Activated T-cell treated with anti-CD3 and anti-CD28 coated beads, Interleukin-2, amount 50 U/mL, for 4 hours (primary cell): Measurements from ENCODE around the gene MAP3K5. TPM values are rescaled to one million over a fixed set of nuclear protein-coding genes. Genes with fewer than 3 reads are reported as not detected.

Experiments
- ATAC-seq, 2 donors: fragments of 200-7000 bp; cut with Tn5 transposase; one replicate each; pipeline ENCODE4 v1.10.0; 2021
- DNase-seq: peaks from one replicate; pipeline ENCODE4 v3.0.0-alpha.2; 2020
- H3K27me3 Mint-ChIP-seq: one replicate; pipeline ENCODE4 v1.8.0; 2021; ENCODE audit warnings: low read depth, mixed read lengths
- H3K36me3 Mint-ChIP-seq: one replicate; pipeline ENCODE4 v1.8.0; 2022; ENCODE audit warnings: mixed read lengths; ENCODE audit not compliant: insufficient read depth
- H3K4me1 Mint-ChIP-seq: one replicate; pipeline ENCODE4 v1.8.0; 2021; ENCODE audit warnings: low read depth, mixed read lengths
- H3K4me3 Mint-ChIP-seq: one replicate; pipeline ENCODE4 v1.8.0; 2021; ENCODE audit warnings: mild to moderate bottlenecking, moderate library complexity, mixed read lengths
- H3K9me3 Mint-ChIP-seq: one replicate; pipeline ENCODE4 v1.8.0; 2021; ENCODE audit warnings: mixed read lengths
- total RNA-seq, 3 donors: library from RNA; stranded (reverse); gene quantifications; one replicate each; pipeline ENCODE4 v1.2.1, GENCODE V29; 2021

MAP3K5 gene
- total RNA-seq, 3 donors from 2014 or later = 5.7 to 10.5 (median 7.9) TPM

- no peaks in the 10 kb centered on the region for H3K9me3 Mint-ChIP-seq
- no peaks in the 10 kb centered on the region for H3K36me3 Mint-ChIP-seq
- H3K27me3 Mint-ChIP-seq = no peaks in the 10 kb centered on the region
- DNase-seq (no peak), ATAC-seq (no peak)
- no peak overlapping the region for H3K4me3 Mint-ChIP-seq
- peaks cover 35% of the 10 kb centered on the region for H3K4me1 Mint-ChIP-seq
These were observed 54.9 kb downstream of the MAP3K5 start for GRCh38 chr6:136737374-136737844.

GRCh38 chr6:136736281-136736960 lies 55.9 kb downstream of the MAP3K5 start:
- ATAC-seq = no peak
- peaks cover 33% of the 10 kb centered on the region for H3K4me1 Mint-ChIP-seq
- no peaks in the 10 kb centered on the region for H3K9me3 Mint-ChIP-seq
- DNase-seq = no peak
- peaks cover 4% of the 10 kb centered on the region for H3K36me3 Mint-ChIP-seq
- H3K27me3 Mint-ChIP-seq = no peaks in the 10 kb centered on the region
- no peak overlapping the region for H3K4me3 Mint-ChIP-seq

DNA sequence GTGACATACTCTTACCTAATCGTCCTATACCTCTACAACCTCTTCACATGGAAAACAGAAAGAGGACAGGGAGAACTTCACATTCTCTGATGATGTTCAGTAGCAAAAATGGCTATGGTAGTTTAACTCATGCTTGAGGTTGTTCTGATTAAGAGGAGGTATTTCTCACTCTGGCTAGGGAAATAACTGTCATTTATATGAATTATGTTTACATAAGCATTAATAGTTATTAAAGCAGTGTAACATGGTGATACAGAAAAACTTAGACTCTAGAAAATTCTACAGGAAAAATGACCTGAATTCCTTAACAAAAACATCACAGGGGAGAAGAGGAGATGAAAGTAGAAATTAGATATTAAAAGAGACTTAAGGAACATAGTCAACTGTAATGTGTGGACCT lies 57.3 kb downstream of the MAP3K5 start:
- DNase-seq (no peak), ATAC-seq (no peak)
- peaks cover 4% of the 10 kb centered on the region for H3K36me3 Mint-ChIP-seq
- peaks cover 35% of the 10 kb centered on the region for H3K4me1 Mint-ChIP-seq
- H3K4me3 Mint-ChIP-seq = no peak overlapping the region
- no peaks in the 10 kb centered on the region for H3K9me3 Mint-ChIP-seq
- H3K27me3 Mint-ChIP-seq = no peaks in the 10 kb centered on the region

GRCh38 chr6:136732889-136733288 lies 59.4 kb downstream of the MAP3K5 start:
- H3K36me3 Mint-ChIP-seq = peaks cover 10% of the 10 kb centered on the region
- no peak overlapping the region for H3K4me3 Mint-ChIP-seq
- DNase-seq = no peak
- ATAC-seq = no peak
- H3K9me3 Mint-ChIP-seq = no peaks in the 10 kb centered on the region
- no peaks in the 10 kb centered on the region for H3K27me3 Mint-ChIP-seq
- peaks cover 32% of the 10 kb centered on the region for H3K4me1 Mint-ChIP-seq

GRCh38 chr6:136729832-136730231 lies 62.4 kb downstream of the MAP3K5 start:
- no peaks in the 10 kb centered on the region for H3K9me3 Mint-ChIP-seq
- H3K27me3 Mint-ChIP-seq = no peaks in the 10 kb centered on the region
- DNase-seq (no peak), ATAC-seq (no peak)
- H3K4me3 Mint-ChIP-seq = no peak overlapping the region
- H3K36me3 Mint-ChIP-seq = peaks cover 12% of the 10 kb centered on the region
- H3K4me1 Mint-ChIP-seq = peaks cover 32% of the 10 kb centered on the region

DNA sequence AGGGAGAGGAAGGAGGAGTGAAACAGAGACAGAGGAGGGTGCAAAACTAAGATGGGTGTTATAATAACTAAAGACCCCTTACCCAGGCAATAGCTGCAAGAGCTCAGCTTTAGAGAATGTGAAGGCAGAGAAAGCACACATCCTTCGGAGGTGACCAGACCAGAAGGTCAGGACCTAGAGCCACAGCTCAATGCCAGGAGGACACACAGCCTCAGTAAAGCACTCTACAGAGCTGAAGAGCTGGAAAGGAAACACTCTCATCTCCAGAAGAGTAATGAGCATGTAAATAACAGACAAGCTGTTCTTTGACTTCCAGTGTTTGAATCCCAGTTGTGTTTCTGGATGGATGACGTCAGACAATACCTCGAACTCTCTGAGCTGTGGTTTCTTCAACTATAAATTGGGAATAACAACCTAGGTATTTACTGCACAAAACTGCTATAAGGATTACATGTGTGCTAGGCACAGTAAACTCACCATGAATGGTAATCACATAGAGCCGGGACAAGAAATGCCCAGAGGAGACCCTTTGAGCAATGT lies 63.2 kb downstream of the MAP3K5 start:
- H3K4me3 Mint-ChIP-seq = no peak overlapping the region
- ATAC-seq = no peak

GRCh38 chr6:136728033-136728939 lies 64.0 kb downstream of the MAP3K5 start:
- no peaks in the 10 kb centered on the region for H3K27me3 Mint-ChIP-seq
- peaks cover 39% of the 10 kb centered on the region for H3K4me1 Mint-ChIP-seq
- DNase-seq (no peak), ATAC-seq (no peak)
- no peaks in the 10 kb centered on the region for H3K9me3 Mint-ChIP-seq
- no peak overlapping the region for H3K4me3 Mint-ChIP-seq
- peaks cover 13% of the 10 kb centered on the region for H3K36me3 Mint-ChIP-seq

More for the DNA sequence above, 63.2 kb downstream of the MAP3K5 start:
- DNase-seq = no peak
- Mint-ChIP-seq H3K27me3 (no peaks in the 10 kb centered on the region), H3K4me1 (peaks cover 35% of the 10 kb centered on the region), H3K9me3 (no peaks in the 10 kb centered on the region), H3K36me3 (peaks cover 13% of the 10 kb centered on the region)

DNA sequence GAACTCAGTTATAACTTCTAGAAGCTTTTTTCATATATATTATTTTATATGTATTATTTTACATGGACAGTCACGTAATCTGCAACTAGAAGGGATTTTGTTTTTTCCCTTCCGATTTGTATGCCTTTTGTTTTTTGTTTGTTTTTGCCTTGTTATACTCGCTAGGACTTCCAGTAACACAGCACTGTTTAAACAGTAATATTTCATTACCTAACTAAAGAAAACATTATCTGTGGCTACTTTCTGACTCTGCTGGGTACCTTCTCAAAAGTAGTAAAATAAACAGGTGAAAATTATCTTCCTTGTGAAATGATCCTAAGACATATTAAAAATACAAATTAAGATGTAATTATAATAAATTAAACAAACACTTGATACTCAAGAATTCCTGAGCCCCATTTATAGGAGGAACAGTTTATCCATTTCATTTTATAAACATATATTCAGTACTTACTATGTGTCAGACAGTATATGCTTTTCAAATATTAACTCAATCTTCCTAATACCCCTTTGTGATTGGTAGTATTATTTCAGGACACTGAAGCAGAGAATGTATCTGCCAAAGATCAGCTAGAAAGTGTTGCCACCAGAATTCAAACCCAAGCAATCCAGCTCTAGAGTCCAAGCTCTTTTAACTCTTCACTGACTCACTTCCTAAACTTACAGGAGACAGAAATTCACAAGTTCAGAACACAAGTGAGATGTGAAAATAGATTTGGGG lies 65.3 kb downstream of the MAP3K5 start:
- Mint-ChIP-seq H3K4me1 (peaks cover 39% of the 10 kb centered on the region), H3K4me3 (no peak overlapping the region), H3K9me3 (no peaks in the 10 kb centered on the region), H3K36me3 (peaks cover 13% of the 10 kb centered on the region), H3K27me3 (no peaks in the 10 kb centered on the region)
- ATAC-seq (no peak), DNase-seq (no peak)

DNA sequence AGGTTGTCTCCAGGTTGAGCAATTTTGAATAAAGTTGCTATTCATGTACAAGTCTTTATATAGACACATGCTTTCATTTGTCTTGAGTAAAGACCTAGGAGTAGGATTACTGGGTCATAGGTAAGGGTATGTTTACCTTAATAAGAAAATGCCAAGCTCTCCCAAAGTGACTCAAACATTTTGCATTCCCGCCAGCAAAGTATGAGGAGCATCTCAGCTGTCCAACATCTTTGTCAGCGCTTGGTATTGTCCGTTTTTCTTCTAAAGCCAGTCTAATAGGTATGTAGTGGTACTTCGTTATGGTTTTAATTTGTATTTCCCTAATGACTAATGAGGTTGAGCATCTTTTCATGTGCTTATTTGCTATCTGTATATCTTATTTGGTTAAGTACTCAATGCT lies 67.2 kb downstream of the MAP3K5 start:
- Mint-ChIP-seq H3K36me3 (peaks cover 11% of the 10 kb centered on the region), H3K4me1 (peaks cover 38% of the 10 kb centered on the region)
- ATAC-seq = no peak

DNA sequence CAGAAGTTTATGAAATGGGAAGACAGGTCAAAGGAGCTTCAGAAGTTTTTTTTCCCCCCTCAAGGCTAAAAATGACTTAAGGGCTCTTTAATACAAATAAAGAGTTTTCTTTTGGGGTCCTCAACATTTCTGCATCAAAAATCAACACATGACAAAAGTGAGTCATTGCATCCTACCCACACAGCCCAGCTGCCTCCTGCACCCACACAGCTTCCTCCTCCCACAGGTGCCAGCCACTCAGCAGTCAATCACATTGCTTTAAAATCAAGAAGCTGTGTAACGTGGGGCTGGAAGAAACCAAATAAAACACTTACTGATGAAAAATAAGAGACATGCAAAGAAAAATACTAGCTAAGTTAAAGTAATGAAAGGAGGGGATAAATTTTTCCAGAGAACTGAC lies 68.5 kb downstream of the MAP3K5 start:
- Mint-ChIP-seq H3K9me3 (no peaks in the 10 kb centered on the region), H3K4me1 (peaks cover 40% of the 10 kb centered on the region)

More for the DNA sequence above, 67.2 kb downstream of the MAP3K5 start:
- DNase-seq = no peak
- no peak overlapping the region for H3K4me3 Mint-ChIP-seq
- H3K27me3 Mint-ChIP-seq = no peaks in the 10 kb centered on the region
- H3K9me3 Mint-ChIP-seq = no peaks in the 10 kb centered on the region

GRCh38 chr6:136721467-136721866 lies 70.8 kb downstream of the MAP3K5 start:
- H3K4me3 Mint-ChIP-seq = no peak overlapping the region
- H3K9me3 Mint-ChIP-seq = no peaks in the 10 kb centered on the region
- peaks cover 46% of the 10 kb centered on the region for H3K4me1 Mint-ChIP-seq
- ATAC-seq (no peak), DNase-seq (no peak)
- H3K27me3 Mint-ChIP-seq = no peaks in the 10 kb centered on the region
- peaks cover 13% of the 10 kb centered on the region for H3K36me3 Mint-ChIP-seq

More for the DNA sequence above, 68.5 kb downstream of the MAP3K5 start:
- Mint-ChIP-seq H3K36me3 (peaks cover 15% of the 10 kb centered on the region), H3K27me3 (no peaks in the 10 kb centered on the region), H3K4me3 (no peak overlapping the region)
- DNase-seq (peak; percentile 49), ATAC-seq (peak in 1 of 2 donors; percentile 58)

DNA sequence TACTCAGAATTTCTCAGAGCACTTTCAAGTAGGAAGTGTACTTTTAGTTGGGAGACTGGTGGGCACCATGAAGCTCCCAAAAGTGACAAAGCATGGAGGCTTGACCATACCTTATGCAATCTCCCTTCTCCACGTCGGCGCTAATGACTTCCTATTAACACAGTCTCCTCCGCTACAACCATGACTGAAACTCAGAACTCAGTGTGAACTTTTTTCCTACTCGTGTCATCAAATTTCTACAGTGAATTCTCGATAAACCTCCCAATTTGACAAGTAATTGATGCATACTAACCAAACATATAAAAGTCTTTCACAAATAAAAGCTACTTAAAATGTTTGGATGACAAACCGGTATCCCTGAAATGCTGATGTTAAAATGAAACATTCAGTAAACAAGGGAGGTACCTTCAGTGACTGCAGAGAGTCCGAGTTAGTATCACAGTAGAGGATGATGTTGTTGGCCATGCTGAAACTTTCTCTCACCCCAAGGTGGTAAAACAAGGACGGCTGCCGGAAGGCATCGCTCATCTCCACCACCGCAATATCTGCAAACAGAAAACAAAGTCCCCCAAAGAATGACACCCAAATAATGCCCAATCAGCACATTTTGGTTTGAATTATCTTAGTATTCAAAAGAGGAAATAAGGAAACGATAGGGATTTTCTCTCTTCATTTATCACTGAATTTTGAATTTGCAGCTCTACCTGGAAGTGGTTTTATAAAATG lies 72.1 kb downstream of the MAP3K5 start:
- Mint-ChIP-seq H3K27me3 (no peaks in the 10 kb centered on the region), H3K9me3 (no peaks in the 10 kb centered on the region), H3K4me3 (peak overlapping the region; percentile 11), H3K4me1 (peaks cover 49% of the 10 kb centered on the region), H3K36me3 (peaks cover 16% of the 10 kb centered on the region)
- no peak for ATAC-seq
- no peak for DNase-seq

DNA sequence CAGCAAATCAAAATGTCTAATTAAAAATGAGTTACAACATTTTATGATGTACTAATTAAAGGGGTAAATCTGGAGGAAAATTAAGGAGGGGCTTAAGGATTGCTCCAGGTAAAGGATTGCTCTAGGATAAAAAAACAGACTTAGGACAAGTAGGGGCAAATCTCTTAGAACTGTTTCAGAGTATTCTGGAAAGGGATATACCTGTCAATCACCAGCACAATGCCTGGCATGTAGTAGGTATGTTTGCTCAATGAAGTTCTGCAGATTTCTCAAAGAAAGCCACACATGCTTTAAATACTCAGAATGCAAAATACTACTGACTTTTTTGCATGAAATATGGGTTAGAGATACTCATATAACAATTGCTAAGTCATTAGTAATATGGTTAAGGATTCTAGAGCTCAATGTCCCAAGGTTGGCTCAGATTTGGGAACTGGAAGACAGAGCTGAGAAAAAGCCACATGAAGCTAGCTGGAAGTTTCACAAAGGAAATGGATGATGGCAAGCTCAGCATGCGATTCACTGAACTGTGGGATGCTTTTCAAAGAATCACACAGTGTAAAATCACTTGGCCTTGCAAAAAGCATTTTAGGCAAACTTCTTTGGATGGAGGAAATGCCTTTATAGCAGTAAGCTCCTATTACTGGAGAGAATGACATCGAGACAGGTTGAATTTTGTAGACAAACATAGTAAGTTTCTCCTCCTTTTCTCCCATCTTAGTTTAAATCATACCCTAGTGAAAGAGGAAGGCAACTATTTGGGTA lies 72.8 kb downstream of the MAP3K5 start:
- peaks cover 43% of the 10 kb centered on the region for H3K4me1 Mint-ChIP-seq

More for the DNA sequence above, 72.8 kb downstream of the MAP3K5 start:
- Mint-ChIP-seq H3K4me3 (peak overlapping the region; percentile 11), H3K36me3 (peaks cover 13% of the 10 kb centered on the region), H3K9me3 (no peaks in the 10 kb centered on the region), H3K27me3 (no peaks in the 10 kb centered on the region)
- DNase-seq (no peak), ATAC-seq (no peak)
